Epithelial cell of proximal tubule (primary cell): ENCODE data around the gene RNF215. TPM values are rescaled to one million over a fixed set of nuclear protein-coding genes. Genes with fewer than 3 reads are reported as not detected.

Experiments used
- DNase-seq: peaks from one replicate; pipeline ENCODE4 v3.0.0-alpha.2; 2011; ENCODE audit warnings: low read depth
- H3K4me3 ChIP-seq: 2 replicates; pipeline ENCODE4 v1.5.1; 2011; ENCODE audit warnings: low read depth, mild to moderate bottlenecking, low read length
- CTCF ChIP-seq: conservative IDR thresholded peaks from 2 replicates; pipeline ENCODE4 v1.5.1; 2012; ENCODE audit warnings: low read depth, mild to moderate bottlenecking, low read length
- total RNA-seq: library from RNA; depleted of rRNA; stranded (reverse); fragments of >200 nt; gene quantifications from 2 replicates; pipeline ENCODE4 v1.2.3, GENCODE V29; 2015

The RNF215 gene
- total RNA-seq, 1 donor from 2014 or later, result 28.0 TPM

- H3K4me3 ChIP-seq, result no peak overlapping the region
- no peak for DNase-seq
- TF ChIP-seq CTCF, result no peak
Observed at GRCh38 chr22:30373331-30374325, 13.6 kb downstream of the RNF215 start.

- H3K4me3 ChIP-seq, result no peak overlapping the region
- no peak for DNase-seq
- TF ChIP-seq CTCF, result no peak
Observed at GRCh38 chr22:30372915-30373314, 14.3 kb downstream of the RNF215 start.

GRCh38 chr22:30371981-30372380 lies 15.2 kb downstream of the RNF215 start:
- no peak overlapping the region for H3K4me3 ChIP-seq
- DNase-seq, result no peak
- TF ChIP-seq CTCF, result no peak

- no peak overlapping the region for H3K4me3 ChIP-seq
- no peak for TF ChIP-seq CTCF
- no peak for DNase-seq
Observed at GRCh38 chr22:30371321-30371720, 15.9 kb downstream of the RNF215 start.

GRCh38 chr22:30370641-30371230 lies 16.5 kb downstream of the RNF215 start:
- DNase-seq, result no peak
- H3K4me3 ChIP-seq, result no peak overlapping the region

GRCh38 chr22:30368420-30368819 lies 18.8 kb downstream of the RNF215 start:
- no peak for TF ChIP-seq CTCF
- no peak for DNase-seq
- no peak overlapping the region for H3K4me3 ChIP-seq

More at GRCh38 chr22:30370641-30371230, 16.5 kb downstream of the RNF215 start:
- no peak for TF ChIP-seq CTCF
